SU-DHL-6 (cell line): ENCODE results near the gene OR9G1.

Experiments
- H2AFZ ChIP-seq: fragments of 200-600 bp; sonication (generic); 2 replicates; pipeline ENCODE4 v1.6.1; 2014; ENCODE audit warnings: low read depth, mild to moderate bottlenecking, moderate library complexity, mixed read lengths, antibody characterized with exemption, low read length; ENCODE audit not compliant: severe bottlenecking
- H3F3A ChIP-seq: fragments of 200-600 bp; shearing (Covaris generic); 2 replicates; pipeline ENCODE4 v1.6.0; 2016; ENCODE audit warnings: antibody characterized with exemption, mild to moderate bottlenecking; ENCODE audit not compliant: insufficient read depth
- H3K27ac ChIP-seq: fragments of 200-600 bp; sonication (generic); 2 replicates; pipeline ENCODE4 v1.5.1; 2016; ENCODE audit warnings: low read depth, mild to moderate bottlenecking, low read length, moderate library complexity, mixed read lengths
- H3K27me3 ChIP-seq: fragments of 200-600 bp; sonication (generic), shearing (Covaris generic); 2 replicates; pipeline ENCODE4 v1.6.0; 2014; ENCODE audit warnings: mild to moderate bottlenecking, low read length
- H3K36me3 ChIP-seq: fragments of 200-600 bp; sonication (generic); 2 replicates; pipeline ENCODE4 v1.6.1; 2014; ENCODE audit warnings: mild to moderate bottlenecking, low read length, mixed read lengths
- H3K4me2 ChIP-seq: fragments of 300-600, 200-600 bp; shearing (Covaris generic), sonication (generic); 2 replicates; pipeline ENCODE4 v1.6.0; 2014; ENCODE audit warnings: low read length, low read depth, mild to moderate bottlenecking; ENCODE audit not compliant: poor library complexity, severe bottlenecking
- H3K4me3 ChIP-seq: fragments of 200-600 bp; sonication (generic); 2 replicates; pipeline ENCODE4 v1.5.1; 2014; ENCODE audit warnings: antibody characterized with exemption, low read length, mild to moderate bottlenecking, mixed read lengths; ENCODE audit not compliant: insufficient read depth, poor library complexity, severe bottlenecking
- H3K79me2 ChIP-seq: fragments of 200-600 bp; sonication (generic); 2 replicates; pipeline ENCODE4 v1.6.1; 2014; ENCODE audit warnings: mild to moderate bottlenecking, low read length, moderate library complexity; ENCODE audit not compliant: insufficient read depth
- H3K9ac ChIP-seq: fragments of 200-600 bp; sonication (generic); 2 replicates; pipeline ENCODE4 v1.7.0; 2014; ENCODE audit warnings: mild to moderate bottlenecking, low read length
- H3K9me2 ChIP-seq: fragments of 200-600 bp; sonication (generic); replicated peaks from 2 replicates; pipeline ENCODE4 v1.6.1; 2014; ENCODE audit warnings: low read length; ENCODE audit not compliant: insufficient read depth
- H3K9me3 ChIP-seq: fragments of 200-600 bp; sonication (generic); 2 replicates; pipeline ENCODE4 v1.6.1; 2014; ENCODE audit warnings: low read length, mixed read lengths; ENCODE audit not compliant: insufficient read depth
- H4K20me1 ChIP-seq: fragments of 200-600 bp; sonication (generic); 2 replicates; pipeline ENCODE4 v1.6.1; 2014; ENCODE audit warnings: low read depth, mild to moderate bottlenecking, antibody characterized with exemption, low read length, moderate library complexity, mixed read lengths
- CTCF ChIP-seq: fragments of 200-600 bp; sonication (generic); IDR thresholded peaks from one replicate; pipeline ENCODE4 v1.5.1; 2017; ENCODE audit warnings: antibody characterized with exemption, mild to moderate bottlenecking, low read length, moderate library complexity; ENCODE audit not compliant: insufficient read depth, poor library complexity, severe bottlenecking
- EZH2phosphoT487 ChIP-seq: fragments of 200-600 bp; sonication (generic), shearing (Covaris generic); conservative IDR thresholded peaks from 2 replicates; pipeline ENCODE4 v1.6.1; 2018; ENCODE audit warnings: mild to moderate bottlenecking, antibody characterized with exemption, low read length, moderate library complexity, mixed read lengths

Gene OR9G1

GRCh38 chr11:56700914-56701485, 2.1 kb downstream of the OR9G1 start:
- Histone ChIP-seq H3K4me2 (no peak overlapping the region), H4K20me1 (no peaks in the 10 kb centered on the region), H3K27ac (no peak overlapping the region), H3K79me2 (no peaks in the 10 kb centered on the region), H2AFZ (no peak overlapping the region), H3K9ac (no peak overlapping the region), H3F3A (no peaks in the 10 kb centered on the region), H3K4me3 (no peak overlapping the region), H3K9me2 (no peaks in the 10 kb centered on the region), H3K36me3 (no peaks in the 10 kb centered on the region), H3K27me3 (no peaks in the 10 kb centered on the region), H3K9me3 (no peaks in the 10 kb centered on the region)
- TF ChIP-seq EZH2phosphoT487: no peak
- no peak for TF ChIP-seq CTCF

- no peaks in the 10 kb centered on the region for H3K27me3 ChIP-seq
- H3K9me2 ChIP-seq: no peaks in the 10 kb centered on the region
- H4K20me1 ChIP-seq: no peaks in the 10 kb centered on the region
- no peak overlapping the region for H3K4me2 ChIP-seq
- no peak overlapping the region for H3K27ac ChIP-seq
- no peaks in the 10 kb centered on the region for H3F3A ChIP-seq
- H3K4me3 ChIP-seq: no peak overlapping the region
- H3K36me3 ChIP-seq: no peaks in the 10 kb centered on the region
- no peaks in the 10 kb centered on the region for H3K9me3 ChIP-seq
- no peak overlapping the region for H2AFZ ChIP-seq
- H3K9ac ChIP-seq: no peak overlapping the region
- no peak for TF ChIP-seq EZH2phosphoT487
- no peak for TF ChIP-seq CTCF
- no peaks in the 10 kb centered on the region for H3K79me2 ChIP-seq
Measured at GRCh38 chr11:56705784-56706396, 7.0 kb downstream of the OR9G1 start.

- H3K9ac ChIP-seq: no peak overlapping the region
- TF ChIP-seq EZH2phosphoT487 (no peak), CTCF (no peak)
- no peaks in the 10 kb centered on the region for H3K27me3 ChIP-seq
- H2AFZ ChIP-seq: no peak overlapping the region
- H3K27ac ChIP-seq: no peak overlapping the region
- H3K4me2 ChIP-seq: no peak overlapping the region
- H3K36me3 ChIP-seq: no peaks in the 10 kb centered on the region
- H4K20me1 ChIP-seq: no peaks in the 10 kb centered on the region
- no peaks in the 10 kb centered on the region for H3K79me2 ChIP-seq
- no peaks in the 10 kb centered on the region for H3K9me3 ChIP-seq
- no peaks in the 10 kb centered on the region for H3K9me2 ChIP-seq
- H3F3A ChIP-seq: no peaks in the 10 kb centered on the region
- no peak overlapping the region for H3K4me3 ChIP-seq
Measured at GRCh38 chr11:56706486-56706885, 7.6 kb downstream of the OR9G1 start.
